ENCODE measurements around the gene JAK2.
"Not testable (repeated sequence)": the region's sequence is repeated elsewhere in the genome, so short reads cannot be mapped to it uniquely, and the experiment has no call there.

GRCh38 chr9:5106517-5106916, 121.4 kb downstream of the JAK2 start:
- TF ChIP-seq, protein P1, sequence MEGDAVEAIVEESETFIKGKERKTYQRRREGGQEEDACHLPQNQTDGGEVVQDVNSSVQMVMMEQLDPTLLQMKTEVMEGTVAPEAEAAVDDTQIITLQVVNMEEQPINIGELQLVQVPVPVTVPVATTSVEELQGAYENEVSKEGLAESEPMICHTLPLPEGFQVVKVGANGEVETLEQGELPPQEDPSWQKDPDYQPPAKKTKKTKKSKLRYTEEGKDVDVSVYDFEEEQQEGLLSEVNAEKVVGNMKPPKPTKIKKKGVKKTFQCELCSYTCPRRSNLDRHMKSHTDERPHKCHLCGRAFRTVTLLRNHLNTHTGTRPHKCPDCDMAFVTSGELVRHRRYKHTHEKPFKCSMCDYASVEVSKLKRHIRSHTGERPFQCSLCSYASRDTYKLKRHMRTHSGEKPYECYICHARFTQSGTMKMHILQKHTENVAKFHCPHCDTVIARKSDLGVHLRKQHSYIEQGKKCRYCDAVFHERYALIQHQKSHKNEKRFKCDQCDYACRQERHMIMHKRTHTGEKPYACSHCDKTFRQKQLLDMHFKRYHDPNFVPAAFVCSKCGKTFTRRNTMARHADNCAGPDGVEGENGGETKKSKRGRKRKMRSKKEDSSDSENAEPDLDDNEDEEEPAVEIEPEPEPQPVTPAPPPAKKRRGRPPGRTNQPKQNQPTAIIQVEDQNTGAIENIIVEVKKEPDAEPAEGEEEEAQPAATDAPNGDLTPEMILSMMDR (IDR thresholded peaks at IDR 0.05; ENCODE audit: low read depth, low read length, poor library complexity, severe bottlenecking) = not testable (repeated sequence)
- TF ChIP-seq EZH2phosphoT487 (IDR thresholded peaks at IDR 0.05; ENCODE audit: borderline replicate concordance, low read length) = not testable (repeated sequence)

Data from DOHH2 (cell line).